HG03442 (cell line): ENCODE data around the gene MREG.
"Not testable (repeated sequence)": the region's sequence is repeated elsewhere in the genome, so short reads cannot be mapped to it uniquely, and the experiment has no call there.

Experiments
- ATAC-seq: cut with Tn5 transposase; IDR thresholded peaks from one replicate; pipeline ENCODE4 v1.9.1; 2021; ENCODE audit warnings: mild to moderate bottlenecking, moderate library complexity; ENCODE audit not compliant: unreplicated experiment

Gene MREG

DNA sequence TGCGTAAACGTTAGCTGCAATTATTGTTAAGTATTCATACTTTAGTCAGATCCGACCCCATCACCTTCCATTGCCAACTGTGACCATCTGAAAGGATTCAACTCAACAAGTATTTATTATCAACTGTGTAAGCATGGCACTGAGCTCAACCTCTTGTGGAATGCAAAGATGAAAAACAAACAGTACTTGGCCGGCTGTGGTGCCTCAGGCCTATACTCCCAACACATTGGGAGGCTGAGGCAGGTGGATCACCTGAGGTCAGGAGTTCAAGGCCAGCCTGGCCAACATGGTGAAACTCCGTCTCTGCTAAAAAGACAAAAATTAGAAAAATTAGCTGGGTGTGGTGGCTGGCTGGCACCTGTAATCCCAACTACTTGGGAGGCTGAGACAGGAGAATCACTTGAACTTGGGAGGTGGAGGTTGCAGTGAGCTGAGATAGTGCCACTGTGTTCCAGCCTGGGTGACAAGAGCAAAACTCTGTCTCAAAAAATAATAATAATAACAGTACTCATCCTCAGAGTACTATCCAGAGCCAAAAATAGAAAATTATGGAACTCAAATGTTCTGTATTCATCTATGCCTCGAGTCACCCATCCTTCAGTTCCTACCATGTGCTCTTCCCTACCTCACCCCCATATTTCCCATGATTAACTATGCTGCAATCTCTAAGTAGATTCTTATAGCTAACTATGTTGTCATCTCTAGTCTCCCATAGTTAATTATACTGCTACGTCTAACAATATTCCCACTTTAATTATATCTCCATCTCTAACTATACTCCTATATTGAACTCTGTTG is 8.6 kb upstream of the MREG start:
- ATAC-seq: no peak

- ATAC-seq: no peak
Observed at GRCh38 chr2:216018709-216019108, 5.4 kb upstream of the MREG start.

DNA sequence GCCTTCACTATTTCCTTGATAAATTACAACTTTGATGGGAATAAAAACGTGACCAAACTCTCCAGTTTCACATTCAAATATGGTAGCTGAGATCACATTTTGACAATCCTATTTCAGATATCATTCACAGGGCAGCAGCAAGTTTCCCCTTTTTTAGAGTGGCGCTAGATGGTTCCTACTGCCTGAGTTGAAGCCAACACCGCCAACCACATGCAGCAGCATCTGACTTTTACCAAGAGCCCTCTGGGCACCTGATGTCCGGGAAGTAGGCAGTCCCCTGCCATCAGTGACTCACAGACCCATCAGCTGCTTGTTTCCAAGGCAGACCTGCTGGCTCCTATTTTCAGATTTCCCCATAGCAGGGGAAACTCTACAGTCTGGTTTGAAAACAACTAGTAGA is 4.0 kb upstream of the MREG start:
- ATAC-seq: peak; percentile 38

- no peak for ATAC-seq
Observed at GRCh38 chr2:216016581-216016980, 3.2 kb upstream of the MREG start.

DNA sequence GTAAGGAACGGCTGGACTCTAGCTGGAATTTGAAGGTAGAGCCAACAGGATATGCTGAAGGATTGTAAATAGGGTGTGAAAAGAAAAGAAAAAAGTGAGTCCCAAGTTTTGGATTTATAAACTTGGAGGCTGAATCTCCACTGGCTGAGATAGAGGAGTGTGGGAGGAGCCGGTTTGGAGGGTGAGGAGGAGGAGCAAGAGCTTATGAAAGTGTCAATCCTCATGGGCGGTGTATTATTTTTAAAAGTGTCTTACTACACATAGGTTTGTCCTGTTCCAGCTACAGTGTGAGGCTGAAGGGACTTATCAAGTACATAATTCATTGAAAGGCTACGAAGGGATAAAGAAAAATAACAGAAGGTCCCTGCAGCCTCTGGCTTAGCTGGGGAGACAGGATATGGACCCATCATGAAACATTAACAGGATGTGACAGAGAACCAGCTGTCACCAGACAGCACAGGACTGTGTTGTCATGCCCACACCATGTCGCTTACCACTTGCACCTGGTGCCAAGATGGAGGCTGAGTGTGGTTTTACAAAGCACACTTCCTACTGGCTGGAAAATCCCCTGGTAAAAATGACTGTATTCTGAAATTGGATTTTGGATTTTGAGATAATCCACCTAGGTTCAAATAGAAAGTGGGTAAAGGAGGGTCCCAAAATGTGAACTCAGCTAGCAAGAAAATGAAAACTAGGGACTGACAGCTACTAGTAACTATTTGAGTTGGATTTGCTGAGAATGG is 2.5 kb upstream of the MREG start:
- peak; percentile 78 for ATAC-seq

- no peak for ATAC-seq
Observed at GRCh38 chr2:216014986-216015385, 1.6 kb upstream of the MREG start.

- no peak for ATAC-seq
Observed at GRCh38 chr2:216014006-216014405, 655 bp upstream of the MREG start.

GRCh38 chr2:216012830-216013079 is 596 bp downstream of the MREG start:
- ATAC-seq: no peak

- ATAC-seq: no peak
Observed at GRCh38 chr2:216012133-216012829, 1.1 kb downstream of the MREG start.

GRCh38 chr2:216009215-216009614 is 4.1 kb downstream of the MREG start:
- ATAC-seq: not testable (repeated sequence)

- ATAC-seq: no peak
Observed at GRCh38 chr2:216008387-216008786, 5.0 kb downstream of the MREG start.

GRCh38 chr2:216006164-216006663 is 7.1 kb downstream of the MREG start:
- ATAC-seq: peak; percentile 36

GRCh38 chr2:216004697-216005283 is 8.6 kb downstream of the MREG start:
- peak; percentile 23 for ATAC-seq

- ATAC-seq: no peak
Observed at GRCh38 chr2:216003876-216004696, 9.3 kb downstream of the MREG start.

- ATAC-seq: no peak
Observed at GRCh38 chr2:216002693-216003092, 10.7 kb downstream of the MREG start.

DNA sequence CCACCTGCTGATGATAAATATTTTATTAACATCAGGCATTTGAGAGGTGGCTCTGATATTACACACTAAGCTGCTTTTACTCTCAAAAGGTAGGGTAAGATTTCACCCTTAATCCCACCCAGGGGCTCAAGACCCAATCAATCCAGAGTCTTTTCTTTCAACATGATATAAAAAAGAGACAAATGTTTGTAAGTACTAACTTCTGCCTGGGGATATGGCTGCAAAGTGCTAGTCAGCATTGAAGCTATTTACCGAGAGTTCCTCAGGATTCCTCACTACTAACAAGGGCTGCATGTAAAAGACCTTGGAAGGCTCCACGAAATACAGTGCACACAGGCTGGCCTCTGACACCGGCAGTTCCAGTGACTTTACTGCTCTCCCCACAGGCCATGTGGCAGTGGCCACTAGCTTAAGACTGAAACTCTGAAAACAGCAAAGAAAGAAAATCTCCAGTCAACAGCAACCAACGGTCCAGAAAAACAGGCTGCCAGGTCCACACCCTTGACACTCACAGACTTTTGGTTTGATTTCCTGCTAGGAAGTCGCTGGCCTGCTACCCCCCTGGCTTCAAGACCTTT is 11.2 kb downstream of the MREG start:
- no peak for ATAC-seq

DNA sequence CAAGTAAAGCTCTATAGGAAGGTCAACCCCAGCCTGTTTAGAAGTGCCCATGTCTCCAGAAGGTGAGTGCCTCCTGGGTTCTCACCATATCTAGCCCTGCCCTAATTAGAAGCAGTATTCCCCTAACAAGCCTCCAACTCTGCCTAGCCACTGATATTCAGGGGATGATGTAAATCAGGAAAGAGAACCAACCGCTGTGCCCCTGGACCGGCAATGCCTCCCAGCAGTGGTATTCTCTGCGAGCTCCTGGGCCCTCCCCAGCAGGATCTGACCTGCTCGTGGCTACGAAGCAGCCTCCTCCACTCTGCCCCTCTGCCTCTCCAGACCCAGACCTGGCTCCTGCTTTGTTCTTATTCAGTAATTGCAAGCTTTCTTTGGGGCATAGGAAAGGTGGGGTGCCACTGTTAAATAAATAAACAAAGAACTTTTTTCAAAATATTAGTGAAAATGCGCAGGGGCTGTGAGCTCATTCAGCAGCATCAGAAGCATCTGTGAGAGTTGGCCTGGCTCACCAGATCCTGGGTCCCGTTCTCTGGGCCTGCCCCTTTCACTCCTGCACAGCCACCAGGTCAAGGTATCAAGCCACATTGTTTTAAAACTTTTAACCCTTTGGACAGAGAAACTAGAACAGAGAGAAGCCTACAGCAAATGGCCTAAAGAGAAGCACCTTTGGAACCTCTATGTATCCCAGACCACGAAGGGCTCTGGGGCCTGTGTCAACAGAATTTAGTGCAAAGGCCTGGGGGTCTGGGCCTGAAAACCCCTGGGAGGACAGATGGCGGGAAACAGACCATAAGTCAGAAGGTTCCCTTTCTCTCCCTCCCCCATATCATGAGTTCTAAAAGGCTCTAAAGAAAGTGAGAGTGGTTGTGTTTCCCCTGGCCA is 11.9 kb downstream of the MREG start:
- peak; percentile 30 for ATAC-seq

DNA sequence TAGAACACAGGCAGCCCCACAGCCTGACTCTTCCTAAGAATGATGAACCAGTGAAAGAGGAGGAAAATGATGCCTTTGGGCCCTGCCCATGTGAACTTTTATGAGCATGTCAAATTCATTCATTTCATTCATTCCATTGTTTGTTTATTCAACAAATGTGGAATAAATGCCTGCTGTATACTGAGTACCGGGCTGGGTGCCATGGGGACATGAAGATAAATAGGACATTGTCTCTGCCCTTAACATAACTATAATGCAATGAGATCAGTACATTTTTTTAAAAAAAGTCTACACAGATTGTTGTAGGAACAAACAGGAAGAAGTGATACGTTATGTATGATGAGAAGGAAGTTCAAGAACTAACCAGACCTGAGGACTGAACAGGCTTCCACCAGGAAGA is 14.7 kb downstream of the MREG start:
- ATAC-seq: no peak

DNA sequence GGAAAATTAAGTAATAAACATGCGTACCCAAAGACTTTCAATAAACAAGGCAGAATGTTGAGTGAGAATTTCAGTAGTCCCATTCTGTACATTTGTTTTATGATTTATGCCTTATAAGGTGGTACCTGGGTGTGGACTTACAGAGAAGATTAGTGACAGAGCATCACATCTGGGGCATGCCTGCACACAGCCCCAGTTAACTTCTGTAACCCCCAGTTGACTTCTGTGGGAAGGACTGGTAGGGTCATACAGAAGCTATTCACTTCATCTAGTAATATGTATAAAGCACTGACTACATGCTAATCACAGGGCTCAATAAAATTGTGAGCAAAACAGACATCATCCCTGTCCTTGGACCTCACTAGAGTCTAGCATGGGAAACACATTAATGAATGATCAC is 16.1 kb downstream of the MREG start:
- no peak for ATAC-seq
